A549 treated with CpdA at 1 μM for 4 hours (cell line): ENCODE data around the gene PARP6. TPM values are rescaled to one million over a fixed set of nuclear protein-coding genes. Genes with fewer than 3 reads are reported as not detected.

Experiments used
- total RNA-seq: library from RNA; stranded (reverse); fragments of 200-300 nt; extraction: Qiagen RNA extraction; gene quantifications from 5 replicates; pipeline ENCODE4 v1.2.3, GENCODE V29; 2022; ENCODE audit warnings: low read depth

Gene PARP6, protein sequence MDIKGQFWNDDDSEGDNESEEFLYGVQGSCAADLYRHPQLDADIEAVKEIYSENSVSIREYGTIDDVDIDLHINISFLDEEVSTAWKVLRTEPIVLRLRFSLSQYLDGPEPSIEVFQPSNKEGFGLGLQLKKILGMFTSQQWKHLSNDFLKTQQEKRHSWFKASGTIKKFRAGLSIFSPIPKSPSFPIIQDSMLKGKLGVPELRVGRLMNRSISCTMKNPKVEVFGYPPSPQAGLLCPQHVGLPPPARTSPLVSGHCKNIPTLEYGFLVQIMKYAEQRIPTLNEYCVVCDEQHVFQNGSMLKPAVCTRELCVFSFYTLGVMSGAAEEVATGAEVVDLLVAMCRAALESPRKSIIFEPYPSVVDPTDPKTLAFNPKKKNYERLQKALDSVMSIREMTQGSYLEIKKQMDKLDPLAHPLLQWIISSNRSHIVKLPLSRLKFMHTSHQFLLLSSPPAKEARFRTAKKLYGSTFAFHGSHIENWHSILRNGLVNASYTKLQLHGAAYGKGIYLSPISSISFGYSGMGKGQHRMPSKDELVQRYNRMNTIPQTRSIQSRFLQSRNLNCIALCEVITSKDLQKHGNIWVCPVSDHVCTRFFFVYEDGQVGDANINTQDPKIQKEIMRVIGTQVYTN
- total RNA-seq: 55.0 to 66.2 TPM (median 65.8 TPM) in 5 replicates

DNA sequence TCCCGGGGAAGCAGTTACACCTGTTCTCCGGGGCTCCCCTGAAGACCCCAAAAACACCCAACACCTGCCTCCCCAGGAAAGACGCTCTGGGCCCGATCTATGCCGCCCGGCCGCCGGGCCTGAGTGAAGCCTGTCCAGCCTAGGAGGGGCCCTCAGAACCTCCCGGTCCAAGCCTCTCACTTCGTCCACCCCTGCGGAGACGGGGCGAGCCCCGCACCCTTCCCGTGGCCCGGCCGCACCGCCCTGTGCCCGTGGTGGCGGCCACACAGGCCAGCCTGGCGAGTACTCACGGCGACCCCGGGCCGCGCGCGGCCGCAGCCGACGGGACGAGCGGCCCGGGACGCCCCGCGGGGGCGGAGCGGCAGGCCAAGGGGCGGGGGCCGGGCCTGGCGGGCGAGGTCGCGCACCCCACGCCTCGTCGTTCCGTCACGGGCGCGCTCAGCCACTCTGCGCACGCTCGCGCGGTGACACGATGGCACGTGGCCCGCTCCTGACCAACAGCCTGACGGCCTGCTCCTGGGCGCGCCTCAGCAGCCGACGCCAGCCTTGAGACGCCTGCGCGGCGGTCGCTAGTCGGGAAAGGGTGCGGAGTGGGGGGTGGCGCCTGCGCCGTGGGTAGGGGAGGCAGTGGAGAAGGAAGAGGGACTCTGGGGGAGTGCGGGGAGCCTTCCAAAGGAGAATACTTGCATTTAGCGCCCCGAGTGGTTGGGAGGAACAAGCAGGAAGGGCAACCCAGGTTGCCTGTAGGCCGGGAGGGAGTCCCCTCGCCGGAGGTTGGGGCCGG lies at the start of gene PARP6:
Gene PARP6, minus strand, starts transcription at position 342 of the 784 bp plus-strand sequence. CDS start 5,077 bp downstream, outside the sequence.

DNA sequence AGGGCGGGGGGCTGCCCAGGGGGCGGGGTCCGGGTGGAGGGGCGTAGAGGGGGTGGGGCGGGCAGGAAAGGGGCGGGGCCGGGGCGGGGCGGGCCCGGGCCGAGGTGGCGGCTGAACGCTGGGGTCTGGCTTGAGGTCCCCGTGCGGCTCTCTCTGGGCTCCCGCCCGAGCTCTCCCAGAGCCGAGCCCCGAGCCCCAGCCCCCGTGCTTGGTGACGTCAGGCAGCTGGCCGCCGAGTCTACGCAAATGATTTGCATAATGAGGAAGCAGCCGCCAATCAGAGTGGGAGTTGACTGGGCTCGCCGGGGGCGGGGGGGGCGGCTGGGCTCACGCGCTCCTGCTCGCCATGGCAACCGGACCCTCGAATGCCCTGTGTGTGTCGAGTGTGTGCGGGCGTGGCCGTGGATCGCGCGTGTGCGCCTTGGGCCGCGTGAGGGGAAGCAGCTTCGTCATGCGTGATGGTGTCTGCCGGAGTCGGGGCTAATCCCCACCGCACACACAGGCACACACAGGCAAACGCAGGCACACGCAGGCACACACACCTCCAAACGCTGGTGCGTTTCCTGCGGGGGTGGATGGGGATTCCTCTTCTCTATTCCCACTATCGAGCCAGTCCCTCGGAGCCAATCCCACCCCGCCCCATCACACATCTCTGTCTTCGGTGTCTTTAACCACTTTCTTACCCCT lies 47.8 kb upstream of the PARP6 start, which contains the start of gene CELF6:
Gene CELF6, minus strand, starts transcription at position 173 of the 687 bp plus-strand sequence. CDS start 283 bp downstream, outside the sequence.

DNA sequence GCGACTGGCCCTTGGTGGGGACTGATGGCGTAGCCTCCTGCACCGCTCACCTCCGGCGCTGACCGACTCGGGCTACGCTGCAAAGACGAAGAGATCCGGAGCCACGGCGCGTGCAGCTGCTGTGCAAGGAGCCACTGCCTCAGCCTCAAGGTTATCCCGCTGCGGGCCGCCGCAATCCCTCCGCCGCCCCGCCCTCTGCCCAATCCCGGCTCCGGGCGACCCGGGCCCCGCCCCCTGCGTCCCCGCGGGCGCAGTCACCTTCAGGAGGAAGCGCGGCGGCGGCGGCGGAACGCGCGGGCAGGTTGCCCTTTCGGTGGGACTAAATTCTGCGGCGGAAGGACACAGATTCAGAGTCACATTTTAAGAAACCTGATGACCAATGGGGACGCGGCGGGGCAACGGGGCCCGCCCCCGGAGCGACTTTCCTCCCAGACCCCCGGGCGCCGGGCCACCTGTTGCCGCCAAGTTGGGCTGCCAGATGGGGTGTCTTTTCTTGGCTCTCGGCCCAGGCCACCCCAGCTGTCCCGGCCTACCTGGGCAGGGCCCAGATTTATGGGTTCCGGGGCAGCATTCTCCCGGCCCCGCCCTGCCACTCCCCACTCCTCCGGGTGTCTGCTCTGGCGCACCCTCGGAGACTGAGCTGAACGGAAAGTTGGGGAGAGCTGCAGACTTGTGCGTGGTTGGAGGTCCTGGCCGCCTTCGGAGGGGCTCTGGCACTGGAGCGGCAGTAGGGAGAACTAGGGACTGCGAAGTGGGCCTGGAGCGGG lies 41.1 kb downstream of the PARP6 start, which contains the start of gene PKM:
Gene PKM, minus strand, starts transcription at position 125 of the 767 bp plus-strand sequence. CDS start 12,093 bp downstream, outside the sequence.

DNA sequence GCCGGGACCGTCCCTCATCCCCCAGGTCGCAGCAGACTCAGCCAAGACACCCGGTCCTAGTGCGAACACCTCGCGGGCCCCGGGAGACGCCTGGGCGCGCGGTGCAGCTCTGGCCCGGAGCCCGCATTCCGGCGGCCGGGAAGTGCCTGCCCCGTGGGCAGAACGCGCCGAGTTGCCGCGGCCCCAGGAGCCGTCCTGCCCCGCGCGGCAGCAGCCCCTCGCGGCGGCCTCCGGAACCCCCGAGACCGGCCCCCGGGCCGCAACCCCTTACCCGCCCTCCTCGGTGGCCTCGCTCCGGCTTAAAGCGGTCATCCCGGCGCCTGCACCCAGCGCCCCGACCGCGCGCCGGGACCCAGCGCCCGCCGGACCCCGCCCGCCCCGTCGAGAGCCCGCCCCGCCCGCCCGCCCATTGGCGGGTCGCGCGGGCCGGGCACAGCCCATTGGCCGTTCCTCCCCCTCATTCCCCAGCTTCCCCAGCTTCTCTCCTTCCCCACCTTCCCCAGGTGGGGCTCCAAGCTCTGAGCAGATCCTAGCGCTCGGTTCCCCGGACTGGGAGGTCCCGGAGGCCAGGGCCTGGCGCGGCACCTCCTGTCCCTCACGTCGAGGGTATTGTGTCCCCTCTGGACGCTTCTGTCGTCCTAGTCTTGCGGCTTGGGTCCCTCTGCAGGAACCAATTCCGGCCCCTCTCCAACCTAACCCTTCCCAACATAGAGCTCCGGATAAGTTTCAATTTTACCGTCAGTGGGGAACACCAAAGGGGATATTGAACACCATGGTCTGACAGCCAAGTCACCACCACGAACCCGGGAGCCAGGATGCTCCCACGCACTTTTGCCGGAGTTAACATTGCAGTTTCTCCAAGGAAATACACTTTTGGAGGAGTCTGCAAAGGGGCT lies 74.6 kb downstream of the PARP6 start, which contains the start of gene GRAMD2A:
Gene GRAMD2A, minus strand, starts transcription at position 328 of the 896 bp plus-strand sequence.

Other genes starting within 250 kb of the PARP6 start
- gene MYO9A, start 154.4 kb downstream of the PARP6 start, total RNA-seq: 6.9 to 11.0 TPM (median 8.9 TPM) in 5 replicates
- gene SENP8, start 154.2 kb downstream of the PARP6 start, total RNA-seq: 0.90 to 1.9 TPM (median 1.5 TPM) in 5 replicates
- gene GRAMD2A, start 74.8 kb downstream of the PARP6 start, total RNA-seq: not detected in 5 replicates
- 3,339 to 3,789 TPM (median 3,599 TPM) in 5 replicates for gene PKM, start 41.4 kb downstream of the PARP6 start, total RNA-seq
- gene CELF6, start 47.6 kb upstream of the PARP6 start, total RNA-seq: 0.07 to 0.19 TPM (median 0.12 TPM) in 4 of 5 replicates, not detected in the other
- gene HEXA, start 103.5 kb upstream of the PARP6 start, total RNA-seq: 135 to 162 TPM (median 156 TPM) in 5 replicates
- gene TMEM202, start 125.8 kb upstream of the PARP6 start, total RNA-seq: not detected in 5 replicates
- gene ARIH1, start 201.8 kb upstream of the PARP6 start, total RNA-seq: 60.2 to 82.0 TPM (median 72.3 TPM) in 5 replicates